ENCODE results near the gene UVRAG. TPM values are rescaled to one million over a fixed set of nuclear protein-coding genes. Genes with fewer than 3 reads are reported as not detected.
"Not testable (repeated sequence)": the region's sequence is repeated elsewhere in the genome, so short reads cannot be mapped to it uniquely, and the experiment has no call there.

Gene UVRAG
- total RNA-seq, 1 experiment from 2014 or later, result 52.7 TPM

DNA sequence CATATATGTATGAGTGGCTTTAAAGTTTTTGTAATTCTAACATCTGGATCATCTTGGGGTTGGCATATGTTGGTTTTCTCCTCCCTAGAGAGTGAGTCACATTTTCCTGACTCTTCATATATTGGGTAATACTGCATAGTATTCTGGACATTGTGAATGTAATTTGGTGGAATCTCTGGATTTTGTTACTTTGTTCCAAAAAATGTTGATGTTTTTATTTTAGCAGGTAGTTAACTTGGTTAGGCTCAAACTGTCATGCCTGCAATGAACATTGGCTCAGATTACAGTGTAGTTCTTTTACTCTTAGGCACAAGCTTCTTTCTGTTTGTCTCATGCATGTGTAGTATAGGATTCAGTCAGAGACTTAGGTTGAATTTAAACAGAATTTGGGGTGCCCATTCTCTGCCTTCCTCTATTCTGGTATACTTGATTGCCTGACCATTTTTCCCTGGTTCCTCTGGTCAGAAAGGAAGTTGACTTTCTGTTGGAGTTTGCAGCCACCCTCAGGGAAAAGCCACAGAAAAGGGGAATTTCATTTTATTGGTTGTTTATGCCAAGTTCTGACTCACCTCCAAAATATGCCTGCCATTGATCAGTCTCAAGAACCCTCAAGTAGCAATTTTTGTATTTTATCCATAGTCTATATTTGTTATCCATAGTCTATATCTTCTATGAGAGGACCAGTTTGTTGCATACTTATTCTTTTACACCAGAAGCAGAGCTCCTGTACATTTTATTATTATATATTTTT, 151.7 kb downstream of the UVRAG start:
- no peak overlapping the region for H3K4me3 ChIP-seq (ENCODE audit: low read length)
- H3K9me2 ChIP-seq (replicated peaks; ENCODE audit: insufficient read depth, low read length), result no peaks in the 10 kb centered on the region
- H3K9ac ChIP-seq (ENCODE audit: low read length), result no peak overlapping the region
- H3K36me3 ChIP-seq (ENCODE audit: insufficient read depth, low read length), result peaks cover 29% of the 10 kb centered on the region
- no peaks in the 10 kb centered on the region for H4K20me1 ChIP-seq (ENCODE audit: insufficient read depth, low read depth, low read length)
- no peaks in the 10 kb centered on the region for H3K27me3 ChIP-seq (ENCODE audit: low read length)
- H3K9me3 ChIP-seq (ENCODE audit: low read length), result no peaks in the 10 kb centered on the region
- H3K4me1 ChIP-seq (ENCODE audit: low read length), result peaks cover 22% of the 10 kb centered on the region
- no peak overlapping the region for H3K4me2 ChIP-seq (ENCODE audit: low read depth, low read length, poor library complexity, severe bottlenecking)
- DNase-seq, result no peak
- H2AFZ ChIP-seq (ENCODE audit: low read length), result no peak overlapping the region
- H3K79me2 ChIP-seq (ENCODE audit: low read length), result peaks cover 93% of the 10 kb centered on the region
- 0 out of 2 replicates have a peak overlapping the region, but pooled peaks have one; percentile 20 for H3K27ac ChIP-seq (ENCODE audit: low read length)

GRCh38 chr11:75968021-75968625, 153.1 kb downstream of the UVRAG start:
- H3K9me3 ChIP-seq (ENCODE audit: low read length), result peaks cover 3% of the 10 kb centered on the region
- no peaks in the 10 kb centered on the region for H3K27me3 ChIP-seq (ENCODE audit: low read length)
- no peak overlapping the region for H3K4me2 ChIP-seq (ENCODE audit: low read depth, low read length, poor library complexity, severe bottlenecking)
- DNase-seq, result no peak
- H2AFZ ChIP-seq (ENCODE audit: low read length), result no peak overlapping the region
- peaks cover 13% of the 10 kb centered on the region for H3K4me1 ChIP-seq (ENCODE audit: low read length)
- H3K36me3 ChIP-seq (ENCODE audit: insufficient read depth, low read length), result peaks cover 27% of the 10 kb centered on the region
- no peak overlapping the region for H3K9ac ChIP-seq (ENCODE audit: low read length)
- no peak overlapping the region for H3K4me3 ChIP-seq (ENCODE audit: low read length)
- H3K9me2 ChIP-seq (replicated peaks; ENCODE audit: insufficient read depth, low read length), result no peaks in the 10 kb centered on the region
- no peaks in the 10 kb centered on the region for H4K20me1 ChIP-seq (ENCODE audit: insufficient read depth, low read depth, low read length)
- no peak overlapping the region for H3K27ac ChIP-seq (ENCODE audit: low read length)
- H3K79me2 ChIP-seq (ENCODE audit: low read length), result peaks cover 93% of the 10 kb centered on the region

- DNase-seq, result no peak
- Histone ChIP-seq H3K9ac (ENCODE audit: low read length) (no peak overlapping the region), H3K79me2 (ENCODE audit: low read length) (peaks cover 83% of the 10 kb centered on the region)
Observed at GRCh38 chr11:75969626-75970308, 154.8 kb downstream of the UVRAG start.

GRCh38 chr11:75973710-75974109, 158.7 kb downstream of the UVRAG start:
- not testable (repeated sequence) for DNase-seq; H3K9ac ChIP-seq (ENCODE audit: low read length); H3K27ac ChIP-seq (ENCODE audit: low read length); H3K27me3 ChIP-seq (ENCODE audit: low read length); H3K4me1 ChIP-seq (ENCODE audit: low read length); H3K9me2 ChIP-seq (replicated peaks; ENCODE audit: insufficient read depth, low read length); H3K9me3 ChIP-seq (ENCODE audit: low read length); H4K20me1 ChIP-seq (ENCODE audit: insufficient read depth, low read depth, low read length); H3K4me2 ChIP-seq (ENCODE audit: low read depth, low read length, poor library complexity, severe bottlenecking); H2AFZ ChIP-seq (ENCODE audit: low read length); H3K4me3 ChIP-seq (ENCODE audit: low read length)
- Histone ChIP-seq H3K36me3 (ENCODE audit: insufficient read depth, low read length) (peaks cover 16% of the 10 kb centered on the region), H3K79me2 (ENCODE audit: low read length) (peaks cover 46% of the 10 kb centered on the region)

More at GRCh38 chr11:75969626-75970308, 154.8 kb downstream of the UVRAG start:
- Histone ChIP-seq H3K4me1 (ENCODE audit: low read length) (peaks cover 13% of the 10 kb centered on the region), H3K36me3 (ENCODE audit: insufficient read depth, low read length) (peaks cover 16% of the 10 kb centered on the region), H3K27ac (ENCODE audit: low read length) (no peak overlapping the region), H3K4me3 (ENCODE audit: low read length) (no peak overlapping the region), H3K9me2 (replicated peaks; ENCODE audit: insufficient read depth, low read length) (no peaks in the 10 kb centered on the region), H3K4me2 (ENCODE audit: low read depth, low read length, poor library complexity, severe bottlenecking) (no peak overlapping the region), H3K27me3 (ENCODE audit: low read length) (no peaks in the 10 kb centered on the region), H3K9me3 (ENCODE audit: low read length) (peaks cover 3% of the 10 kb centered on the region), H4K20me1 (ENCODE audit: insufficient read depth, low read depth, low read length) (no peaks in the 10 kb centered on the region), H2AFZ (ENCODE audit: low read length) (no peak overlapping the region)

GRCh38 chr11:75979075-75979474, 164.1 kb downstream of the UVRAG start:
- not testable (repeated sequence) for H3K27me3 ChIP-seq (ENCODE audit: low read length); H3K27ac ChIP-seq (ENCODE audit: low read length); H3K9me3 ChIP-seq (ENCODE audit: low read length); H3K4me2 ChIP-seq (ENCODE audit: low read depth, low read length, poor library complexity, severe bottlenecking); H3K9ac ChIP-seq (ENCODE audit: low read length); DNase-seq; H4K20me1 ChIP-seq (ENCODE audit: insufficient read depth, low read depth, low read length); H2AFZ ChIP-seq (ENCODE audit: low read length); H3K9me2 ChIP-seq (replicated peaks; ENCODE audit: insufficient read depth, low read length); H3K4me3 ChIP-seq (ENCODE audit: low read length); H3K36me3 ChIP-seq (ENCODE audit: insufficient read depth, low read length)
- Histone ChIP-seq H3K79me2 (ENCODE audit: low read length) (peaks cover 42% of the 10 kb centered on the region), H3K4me1 (ENCODE audit: low read length) (peaks cover 10% of the 10 kb centered on the region)

DNA sequence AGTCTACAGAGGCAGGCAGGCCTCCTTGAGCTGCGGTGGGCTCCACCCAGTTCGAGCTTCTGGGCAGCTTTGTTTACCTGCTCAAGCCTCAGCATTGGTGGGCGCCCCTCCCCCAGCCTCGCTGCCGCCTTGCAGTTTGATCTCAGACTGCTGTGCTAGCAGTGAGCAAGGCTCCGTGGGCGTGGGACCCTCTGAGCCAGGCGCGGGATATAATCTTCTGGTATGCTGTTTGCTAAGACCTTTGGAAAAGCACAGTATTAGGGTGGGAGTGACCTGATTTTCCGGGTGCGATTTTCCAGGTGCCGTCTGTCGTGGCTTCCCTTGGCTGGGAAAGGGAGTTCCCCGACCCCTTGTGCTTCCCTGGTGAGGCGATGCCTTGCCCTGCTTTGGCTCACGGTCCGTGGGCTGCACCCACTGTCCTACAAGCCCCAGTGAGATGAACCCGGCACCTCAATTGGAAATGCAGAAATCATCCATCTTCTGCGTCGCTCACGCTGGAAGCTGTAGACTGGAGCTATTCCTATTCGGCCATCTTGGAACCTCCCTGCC, 164.5 kb downstream of the UVRAG start:
- not testable (repeated sequence) for H3K9me3 ChIP-seq (ENCODE audit: low read length); H3K27ac ChIP-seq (ENCODE audit: low read length); H3K9ac ChIP-seq (ENCODE audit: low read length); DNase-seq; H4K20me1 ChIP-seq (ENCODE audit: insufficient read depth, low read depth, low read length); H3K9me2 ChIP-seq (replicated peaks; ENCODE audit: insufficient read depth, low read length); H3K4me3 ChIP-seq (ENCODE audit: low read length); H3K27me3 ChIP-seq (ENCODE audit: low read length); H3K4me2 ChIP-seq (ENCODE audit: low read depth, low read length, poor library complexity, severe bottlenecking); H2AFZ ChIP-seq (ENCODE audit: low read length)
- Histone ChIP-seq H3K36me3 (ENCODE audit: insufficient read depth, low read length) (peaks cover 13% of the 10 kb centered on the region), H3K79me2 (ENCODE audit: low read length) (peaks cover 46% of the 10 kb centered on the region), H3K4me1 (ENCODE audit: low read length) (peaks cover 10% of the 10 kb centered on the region)

- H3K27me3 ChIP-seq (ENCODE audit: low read length), result no peaks in the 10 kb centered on the region
- H2AFZ ChIP-seq (ENCODE audit: low read length), result no peak overlapping the region
- peaks cover 17% of the 10 kb centered on the region for H3K36me3 ChIP-seq (ENCODE audit: insufficient read depth, low read length)
- H3K4me1 ChIP-seq (ENCODE audit: low read length), result peaks cover 10% of the 10 kb centered on the region
- no peaks in the 10 kb centered on the region for H3K9me3 ChIP-seq (ENCODE audit: low read length)
- peaks cover 51% of the 10 kb centered on the region for H3K79me2 ChIP-seq (ENCODE audit: low read length)
- no peak overlapping the region for H3K4me3 ChIP-seq (ENCODE audit: low read length)
- no peak overlapping the region for H3K4me2 ChIP-seq (ENCODE audit: low read depth, low read length, poor library complexity, severe bottlenecking)
- H4K20me1 ChIP-seq (ENCODE audit: insufficient read depth, low read depth, low read length), result no peaks in the 10 kb centered on the region
- no peak for DNase-seq
- H3K9ac ChIP-seq (ENCODE audit: low read length), result no peak overlapping the region
- H3K27ac ChIP-seq (ENCODE audit: low read length), result no peak overlapping the region
- H3K9me2 ChIP-seq (replicated peaks; ENCODE audit: insufficient read depth, low read length), result no peaks in the 10 kb centered on the region
Observed at GRCh38 chr11:75980031-75980430, 165.0 kb downstream of the UVRAG start.

GRCh38 chr11:75981546-75981945, 166.5 kb downstream of the UVRAG start:
- Histone ChIP-seq H3K27ac (ENCODE audit: low read length) (peak overlapping the region; percentile 13; the same call in 1 of the 2 replicates), H3K9ac (ENCODE audit: low read length) (no peak overlapping the region), H4K20me1 (ENCODE audit: insufficient read depth, low read depth, low read length) (no peaks in the 10 kb centered on the region), H3K9me3 (ENCODE audit: low read length) (no peaks in the 10 kb centered on the region), H3K36me3 (ENCODE audit: insufficient read depth, low read length) (peaks cover 21% of the 10 kb centered on the region), H3K4me2 (ENCODE audit: low read depth, low read length, poor library complexity, severe bottlenecking) (no peak overlapping the region), H3K9me2 (replicated peaks; ENCODE audit: insufficient read depth, low read length) (no peaks in the 10 kb centered on the region), H3K4me1 (ENCODE audit: low read length) (peaks cover 10% of the 10 kb centered on the region), H2AFZ (ENCODE audit: low read length) (no peak overlapping the region), H3K79me2 (ENCODE audit: low read length) (peaks cover 63% of the 10 kb centered on the region), H3K4me3 (ENCODE audit: low read length) (no peak overlapping the region), H3K27me3 (ENCODE audit: low read length) (no peaks in the 10 kb centered on the region)
- DNase-seq, result no peak
